Astrocyte of the hippocampus (primary cell): ENCODE data around the gene RCVRN.
A peak's percentile ranks its signal among the peaks of the same experiment; 100 is the strongest.

Experiments used
- DNase-seq: peaks from one replicate; pipeline ENCODE4 v3.0.0; 2011; ENCODE audit warnings: low read depth, low spot score

The RCVRN gene

GRCh38 chr17:9905078-9905415 is at the start of gene RCVRN:
RCVRN (minus strand) TSS chr17:9905271; CDS start chr17:9905180, 91 bp downstream.
- no peak for DNase-seq

GRCh38 chr17:9953492-9953891 is 48.4 kb upstream of the RCVRN start:
- no peak for DNase-seq

GRCh38 chr17:9951803-9952202 is 46.7 kb upstream of the RCVRN start:
- no peak for DNase-seq

GRCh38 chr17:9948928-9949327 is 43.9 kb upstream of the RCVRN start:
- no peak for DNase-seq

- no peak for DNase-seq
Measured at GRCh38 chr17:9944704-9945103, 39.6 kb upstream of the RCVRN start.

- DNase-seq: no peak
Measured at GRCh38 chr17:9943343-9943742, 38.3 kb upstream of the RCVRN start.

- no peak for DNase-seq
Measured at GRCh38 chr17:9942885-9943284, 37.8 kb upstream of the RCVRN start.

- no peak for DNase-seq
Measured at GRCh38 chr17:9941305-9941704, 36.2 kb upstream of the RCVRN start.

- DNase-seq: no peak
Measured at GRCh38 chr17:9940841-9941240, 35.8 kb upstream of the RCVRN start.

- no peak for DNase-seq
Measured at GRCh38 chr17:9938764-9939163, 33.7 kb upstream of the RCVRN start.

- DNase-seq: peak; percentile 30
Measured at GRCh38 chr17:9937901-9938300, 32.8 kb upstream of the RCVRN start.

GRCh38 chr17:9937241-9937761 is 32.2 kb upstream of the RCVRN start:
- peak; percentile 86 for DNase-seq

- DNase-seq: no peak
Measured at GRCh38 chr17:9936095-9936494, 31.0 kb upstream of the RCVRN start.

- DNase-seq: peak; percentile 16
Measured at GRCh38 chr17:9935408-9935807, 30.3 kb upstream of the RCVRN start.

- no peak for DNase-seq
Measured at GRCh38 chr17:9934331-9934730, 29.3 kb upstream of the RCVRN start.

- DNase-seq: no peak
Measured at GRCh38 chr17:9932491-9932890, 27.4 kb upstream of the RCVRN start.

GRCh38 chr17:9931144-9931741 is 26.2 kb upstream of the RCVRN start:
- no peak for DNase-seq

- no peak for DNase-seq
Measured at GRCh38 chr17:9929871-9930270, 24.8 kb upstream of the RCVRN start.

GRCh38 chr17:9928601-9929333 is 23.7 kb upstream of the RCVRN start:
- peak; percentile 74 for DNase-seq

- no peak for DNase-seq
Measured at GRCh38 chr17:9926150-9926804, 21.2 kb upstream of the RCVRN start.

GRCh38 chr17:9925457-9925856 is 20.4 kb upstream of the RCVRN start:
- DNase-seq: no peak

GRCh38 chr17:9924735-9925191 is 19.7 kb upstream of the RCVRN start:
- peak; percentile 82 for DNase-seq
